ENCODE results near the gene EIF1B.

DNA sequence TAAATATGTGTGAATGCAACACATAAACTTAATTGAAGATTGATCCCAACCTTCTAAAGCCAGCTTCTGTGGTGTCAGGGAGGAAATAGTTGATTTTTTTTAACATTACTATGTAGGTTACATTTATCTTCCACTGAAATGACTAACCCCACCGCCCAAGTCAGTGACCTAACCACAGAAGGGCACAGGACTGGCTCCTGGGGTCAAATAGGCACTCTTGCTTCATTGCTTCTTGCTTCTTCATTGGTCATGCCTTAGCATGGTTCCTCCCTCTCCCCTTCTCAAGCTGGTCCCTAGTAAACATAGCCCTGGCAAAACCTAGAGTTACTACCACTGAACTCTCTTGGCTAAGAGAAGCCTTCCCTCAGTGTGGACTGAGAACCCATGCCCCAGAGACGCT, 12.3 kb downstream of the EIF1B start:
- TF ChIP-seq POLR2A (IDR thresholded peaks at IDR 0.05), result no peak
- TF ChIP-seq, protein P1, sequence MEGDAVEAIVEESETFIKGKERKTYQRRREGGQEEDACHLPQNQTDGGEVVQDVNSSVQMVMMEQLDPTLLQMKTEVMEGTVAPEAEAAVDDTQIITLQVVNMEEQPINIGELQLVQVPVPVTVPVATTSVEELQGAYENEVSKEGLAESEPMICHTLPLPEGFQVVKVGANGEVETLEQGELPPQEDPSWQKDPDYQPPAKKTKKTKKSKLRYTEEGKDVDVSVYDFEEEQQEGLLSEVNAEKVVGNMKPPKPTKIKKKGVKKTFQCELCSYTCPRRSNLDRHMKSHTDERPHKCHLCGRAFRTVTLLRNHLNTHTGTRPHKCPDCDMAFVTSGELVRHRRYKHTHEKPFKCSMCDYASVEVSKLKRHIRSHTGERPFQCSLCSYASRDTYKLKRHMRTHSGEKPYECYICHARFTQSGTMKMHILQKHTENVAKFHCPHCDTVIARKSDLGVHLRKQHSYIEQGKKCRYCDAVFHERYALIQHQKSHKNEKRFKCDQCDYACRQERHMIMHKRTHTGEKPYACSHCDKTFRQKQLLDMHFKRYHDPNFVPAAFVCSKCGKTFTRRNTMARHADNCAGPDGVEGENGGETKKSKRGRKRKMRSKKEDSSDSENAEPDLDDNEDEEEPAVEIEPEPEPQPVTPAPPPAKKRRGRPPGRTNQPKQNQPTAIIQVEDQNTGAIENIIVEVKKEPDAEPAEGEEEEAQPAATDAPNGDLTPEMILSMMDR (IDR thresholded peaks at IDR 0.05), result no peak

Data from transverse colon (tissue), 3 donors.